ENCODE measurements around the gene WHRN.

DNA sequence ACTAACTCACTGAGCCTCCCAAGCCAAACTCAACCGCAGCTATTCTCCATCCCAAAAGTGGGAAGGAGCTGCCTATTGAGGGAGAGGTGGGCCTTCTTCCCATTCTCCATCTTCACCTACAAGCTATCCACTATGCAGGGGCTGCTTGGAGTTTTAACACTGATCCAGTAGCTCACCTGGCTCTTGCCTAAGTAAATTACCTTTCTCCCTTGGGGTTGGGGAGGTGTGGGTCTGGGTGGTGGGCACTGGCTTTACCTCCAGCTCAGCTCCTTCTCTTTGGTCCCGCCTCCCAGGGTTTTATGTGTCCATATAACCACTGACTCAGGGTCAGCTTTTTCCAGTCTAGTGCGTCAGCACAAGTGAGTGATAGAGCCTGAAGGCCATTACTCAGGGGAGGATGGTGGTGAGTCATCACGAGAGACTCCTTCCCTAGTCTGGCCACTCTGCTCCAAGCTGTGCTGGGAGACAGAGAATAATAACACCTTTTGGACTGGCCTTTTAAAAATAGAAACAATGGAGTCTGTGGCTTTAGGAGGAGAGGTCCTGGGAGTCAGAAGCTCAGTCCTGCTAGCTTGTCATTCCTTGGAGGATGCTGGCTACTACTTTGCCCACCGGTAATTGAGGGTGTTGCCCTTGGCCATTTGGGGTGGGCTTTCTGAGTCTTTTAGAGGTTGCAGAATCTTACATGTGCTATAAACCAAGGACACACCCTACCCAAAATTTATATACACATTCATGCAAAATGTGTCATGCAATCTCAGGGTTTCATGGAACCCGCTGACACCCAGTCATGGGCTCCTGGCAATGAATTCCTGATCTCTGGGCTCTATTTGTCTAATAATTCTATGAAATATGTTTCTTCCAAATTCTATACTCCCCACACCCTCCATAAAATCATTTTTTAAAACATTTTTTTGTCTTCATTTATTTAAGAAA, 46.7 kb upstream of the WHRN start:
- TF ChIP-seq, protein P1, sequence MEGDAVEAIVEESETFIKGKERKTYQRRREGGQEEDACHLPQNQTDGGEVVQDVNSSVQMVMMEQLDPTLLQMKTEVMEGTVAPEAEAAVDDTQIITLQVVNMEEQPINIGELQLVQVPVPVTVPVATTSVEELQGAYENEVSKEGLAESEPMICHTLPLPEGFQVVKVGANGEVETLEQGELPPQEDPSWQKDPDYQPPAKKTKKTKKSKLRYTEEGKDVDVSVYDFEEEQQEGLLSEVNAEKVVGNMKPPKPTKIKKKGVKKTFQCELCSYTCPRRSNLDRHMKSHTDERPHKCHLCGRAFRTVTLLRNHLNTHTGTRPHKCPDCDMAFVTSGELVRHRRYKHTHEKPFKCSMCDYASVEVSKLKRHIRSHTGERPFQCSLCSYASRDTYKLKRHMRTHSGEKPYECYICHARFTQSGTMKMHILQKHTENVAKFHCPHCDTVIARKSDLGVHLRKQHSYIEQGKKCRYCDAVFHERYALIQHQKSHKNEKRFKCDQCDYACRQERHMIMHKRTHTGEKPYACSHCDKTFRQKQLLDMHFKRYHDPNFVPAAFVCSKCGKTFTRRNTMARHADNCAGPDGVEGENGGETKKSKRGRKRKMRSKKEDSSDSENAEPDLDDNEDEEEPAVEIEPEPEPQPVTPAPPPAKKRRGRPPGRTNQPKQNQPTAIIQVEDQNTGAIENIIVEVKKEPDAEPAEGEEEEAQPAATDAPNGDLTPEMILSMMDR (IDR thresholded peaks at IDR 0.05; ENCODE audit: insufficient read depth, low read length), result no peak
- no peak for TF ChIP-seq REST (IDR thresholded peaks at IDR 0.05; ENCODE audit: insufficient replicate concordance, low read depth)
- TF ChIP-seq POLR2AphosphoS5 (IDR thresholded peaks at IDR 0.05; ENCODE audit: low read depth), result no peak
- TF ChIP-seq GABPA (IDR thresholded peaks at IDR 0.05; ENCODE audit: low read depth), result no peak
- TF ChIP-seq SPI1 (IDR thresholded peaks at IDR 0.05; ENCODE audit: borderline replicate concordance, low read depth), result no peak
